Purkinje cell (primary cell): ENCODE data around the gene CCNQ. TPM values are rescaled to one million over a fixed set of nuclear protein-coding genes. Genes with fewer than 3 reads are reported as not detected.

Source experiments
- polyA plus RNA-seq: library from polyadenylated mRNA; unstranded; fragments of >200 nt; fragmentation: Nextera tagmentation; gene quantifications from 2 replicates; pipeline ENCODE4 v1.2.1, GENCODE V29; 2014

The CCNQ gene
- polyA plus RNA-seq: 2.8 and 7.1 TPM in 2 replicates

DNA sequence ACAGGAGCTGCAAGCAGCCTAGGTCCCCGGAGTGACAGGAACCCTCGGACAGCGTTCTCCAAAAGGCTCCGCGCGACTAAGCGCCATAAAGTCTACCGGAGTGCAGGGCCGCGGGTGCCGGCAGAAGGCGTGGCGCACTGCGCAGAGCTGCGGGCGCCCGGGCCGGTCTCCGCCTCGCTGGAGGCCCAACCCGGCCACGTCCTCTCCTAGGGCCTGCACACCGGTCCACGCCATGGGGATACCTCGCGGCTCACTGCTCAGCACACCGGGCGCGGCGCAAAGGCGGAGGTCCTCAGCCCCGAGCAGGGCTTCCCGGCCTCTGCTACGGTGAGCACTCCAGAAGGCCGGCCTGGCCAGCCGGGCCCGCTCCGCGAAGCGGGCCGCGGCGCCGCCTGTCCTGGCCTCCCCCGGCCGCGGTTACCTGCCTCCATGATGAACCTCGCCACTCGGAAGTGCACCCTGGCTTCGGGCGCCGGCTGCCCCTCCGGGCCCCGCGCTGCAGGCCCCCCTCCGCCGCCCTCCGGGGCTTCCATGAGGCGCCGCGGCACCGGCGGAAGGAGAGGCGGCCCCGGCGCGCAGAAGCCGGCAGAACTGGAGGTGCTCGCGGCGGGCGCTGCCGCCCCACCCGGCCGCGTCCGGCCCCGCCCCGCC, at the start of gene CCNQ:
TSS of gene CCNQ (minus strand) at position 599 of the 651 bp plus-strand sequence. CDS start at position 533, 66 bp downstream.

DNA sequence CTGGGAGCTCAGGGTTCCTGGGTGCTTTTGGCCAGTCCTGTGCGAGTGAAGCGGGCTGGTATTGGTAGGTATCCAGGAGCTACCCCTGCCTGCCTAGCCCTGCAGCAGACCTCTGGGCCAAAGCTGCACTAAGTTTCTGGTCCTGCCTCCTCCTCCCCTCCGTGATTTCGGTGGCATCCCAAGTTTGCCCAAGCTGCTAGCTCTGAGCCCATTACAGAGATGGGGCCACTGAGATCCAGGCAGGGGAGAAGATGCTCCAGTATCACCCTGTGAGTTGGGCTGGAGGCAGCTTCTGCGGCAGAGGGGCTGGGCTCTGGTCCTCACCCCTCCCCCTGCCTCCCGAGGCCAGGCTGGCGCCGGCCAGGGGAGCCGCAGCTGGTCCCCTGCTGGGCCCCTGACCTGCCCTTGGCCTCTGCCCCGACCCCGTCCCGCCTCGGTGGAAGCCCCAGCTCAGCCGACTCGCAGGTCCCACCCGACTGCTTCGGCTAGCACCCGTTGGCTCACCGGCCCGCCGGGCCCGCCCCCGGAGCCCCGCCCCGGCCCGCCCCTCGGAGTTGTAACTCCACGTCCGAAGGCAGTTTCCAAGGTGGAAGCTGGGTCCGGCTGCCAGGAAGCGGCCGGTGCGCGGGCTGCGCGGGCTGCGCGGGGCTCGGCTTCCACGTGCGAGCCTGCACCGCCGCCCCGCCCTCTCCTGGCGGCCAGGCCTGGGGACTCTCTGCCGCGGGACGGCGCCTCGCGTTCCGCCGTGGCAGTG, 47.9 kb upstream of the CCNQ start, which contains the start of gene DUSP9:
TSS of gene DUSP9 (plus strand) at position 584 of the 754 bp plus-strand sequence. CDS start 751 bp downstream, outside the sequence.

Other genes with a start within 250 kb of the CCNQ start
- gene PNMA6E, start 197.8 kb downstream of the CCNQ start, polyA plus RNA-seq: not detected in 2 replicates
- 0.17 and 0.60 TPM in 2 replicates for gene ZFP92, start 187.7 kb downstream of the CCNQ start, polyA plus RNA-seq
- gene TREX2, start 153.1 kb downstream of the CCNQ start, polyA plus RNA-seq: not detected in 2 replicates
- gene HAUS7, start 128.6 kb downstream of the CCNQ start, polyA plus RNA-seq: 11.2 and 11.4 TPM in 2 replicates
- gene BGN, start 104.2 kb downstream of the CCNQ start, polyA plus RNA-seq: 0.10 TPM in 1 of 2 replicates, not detected in the other
- gene ATP2B3, start 81.5 kb downstream of the CCNQ start, polyA plus RNA-seq: 12.9 and 14.6 TPM in 2 replicates
- not detected in 2 replicates for gene DUSP9, start 48.1 kb upstream of the CCNQ start, polyA plus RNA-seq
- 1.4 TPM in 1 of 2 replicates, not detected in the other for gene PNCK, start 74.7 kb upstream of the CCNQ start, polyA plus RNA-seq
- 0.39 and 0.70 TPM in 2 replicates for gene SLC6A8, start 88.8 kb upstream of the CCNQ start, polyA plus RNA-seq
- 151 and 213 TPM in 2 replicates for gene BCAP31, start 125.2 kb upstream of the CCNQ start, polyA plus RNA-seq
- gene ABCD1, start 125.7 kb upstream of the CCNQ start, polyA plus RNA-seq: 0.07 and 2.8 TPM in 2 replicates
- not detected in 2 replicates for gene PLXNB3, start 165.1 kb upstream of the CCNQ start, polyA plus RNA-seq
- gene SRPK3, start 181.9 kb upstream of the CCNQ start, polyA plus RNA-seq: 2.0 TPM in 1 of 2 replicates, not detected in the other
- gene IDH3G, start 195.2 kb upstream of the CCNQ start, polyA plus RNA-seq: 85.8 and 95.3 TPM in 2 replicates
- gene SSR4, start 195.5 kb upstream of the CCNQ start, polyA plus RNA-seq: 580 and 718 TPM in 2 replicates
- 0.43 and 2.1 TPM in 2 replicates for gene PDZD4, start 231.4 kb upstream of the CCNQ start, polyA plus RNA-seq